NCI-H524 treated with DMSO at 0.1 percent for 48 hours (cell line): Measurements from ENCODE around the gene UTRN.

Experiments used
- DNase-seq: peaks from one replicate; lab custom pipeline; 2025; lab: John Stamatoyannopoulos, UW

UTRN gene

DNA sequence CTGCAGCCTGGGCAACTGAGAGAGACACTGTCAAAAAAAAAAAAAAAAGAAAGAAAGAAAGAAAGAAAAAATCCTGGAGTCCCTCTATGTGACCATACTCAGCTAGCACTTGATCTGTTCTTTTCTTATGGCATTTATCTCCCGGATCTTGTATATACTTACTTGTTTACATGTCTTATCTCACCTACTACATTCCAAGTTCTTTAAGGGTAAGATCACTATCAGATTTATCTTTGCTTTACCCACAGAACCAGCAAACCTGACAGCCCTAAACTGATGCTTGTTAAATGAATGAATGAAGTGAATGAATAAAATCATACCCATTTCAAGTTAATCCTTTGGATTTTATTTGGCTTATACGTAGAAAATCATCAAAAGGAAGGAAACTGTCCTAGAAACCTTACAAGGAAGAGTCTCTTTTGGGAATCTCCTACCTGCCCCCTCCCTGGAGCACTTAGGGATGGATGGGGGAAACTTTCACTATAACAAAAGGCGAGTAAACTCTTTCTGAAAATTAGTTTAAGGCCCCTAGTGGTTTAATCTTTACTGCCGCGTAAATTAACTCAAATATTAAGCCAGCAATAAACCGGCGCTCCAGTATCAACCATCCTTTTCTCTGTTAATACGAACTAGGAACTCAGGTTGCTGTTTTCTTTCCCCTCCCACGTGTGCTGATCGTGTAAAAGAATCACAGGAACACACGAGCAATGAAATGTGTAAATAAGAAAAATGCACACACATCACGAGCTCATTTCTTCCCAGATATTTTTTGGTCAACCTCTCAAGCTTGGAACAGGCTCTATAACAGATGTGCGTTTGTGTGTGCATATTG is 1.3 kb upstream of the UTRN start:
- DNase-seq = no peak

DNA sequence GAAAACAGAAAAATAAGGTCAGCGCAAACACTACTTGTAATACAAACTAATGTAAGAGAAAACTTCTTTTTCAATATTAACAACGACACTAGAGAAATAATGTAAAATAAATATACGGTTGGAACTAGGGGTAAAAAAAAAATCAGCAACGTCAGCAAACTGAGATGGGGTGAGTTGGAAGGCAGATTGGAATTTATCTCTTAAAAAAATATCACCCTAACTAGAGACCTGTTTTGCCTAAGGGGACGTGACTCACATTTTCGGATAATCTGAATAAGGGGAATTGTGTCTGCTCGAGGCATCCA is 705 bp upstream of the UTRN start:
- DNase-seq = no peak

DNA sequence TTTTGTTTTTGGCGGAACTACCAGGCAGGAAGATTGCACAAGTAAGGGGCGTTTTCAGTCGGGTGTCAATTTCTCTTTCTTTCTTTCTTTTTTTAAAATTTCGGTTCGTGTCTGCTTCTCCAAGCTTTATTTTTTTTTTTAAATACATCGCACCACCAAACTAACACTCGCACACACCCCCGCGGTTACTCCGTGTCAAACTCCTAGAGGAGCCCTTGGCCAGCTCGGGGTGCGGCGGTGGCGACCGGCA is 338 bp downstream of the UTRN start:
- no peak for DNase-seq

DNA sequence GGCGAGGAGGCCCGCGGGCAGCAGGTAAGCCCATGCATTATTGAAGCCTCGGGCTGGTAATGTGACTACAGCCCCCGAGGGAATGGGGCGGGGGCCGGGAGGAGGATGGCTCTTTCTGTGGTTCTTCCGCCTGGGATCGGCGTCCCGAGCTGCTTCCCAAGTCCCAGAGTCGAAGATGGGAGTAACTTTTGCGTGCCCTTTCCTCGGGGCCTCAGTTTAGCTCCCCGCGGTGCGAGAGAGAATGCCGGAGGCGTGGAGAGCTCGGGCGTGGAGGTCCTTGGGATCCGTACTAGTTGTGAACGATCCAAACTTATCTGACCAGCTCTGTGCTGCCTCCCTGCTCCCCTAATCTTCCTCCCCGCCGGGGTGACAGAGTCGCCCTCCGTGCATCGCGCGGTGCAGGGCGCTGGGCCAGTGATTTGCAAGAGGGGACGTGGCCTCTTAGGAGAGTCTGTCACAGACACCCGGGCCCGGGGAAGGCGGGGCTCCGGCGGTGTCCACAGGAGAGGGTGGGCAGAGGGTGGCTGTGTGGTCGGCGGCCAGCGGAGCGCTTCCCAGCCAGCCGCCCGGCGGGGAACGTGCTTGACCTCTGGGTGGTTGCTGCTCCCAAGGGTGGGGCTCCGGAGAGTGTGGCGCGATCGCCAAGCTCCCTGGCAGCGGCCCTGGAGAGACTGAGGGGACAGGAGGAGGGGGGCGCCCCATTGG is 815 bp downstream of the UTRN start:
- DNase-seq = no peak

DNA sequence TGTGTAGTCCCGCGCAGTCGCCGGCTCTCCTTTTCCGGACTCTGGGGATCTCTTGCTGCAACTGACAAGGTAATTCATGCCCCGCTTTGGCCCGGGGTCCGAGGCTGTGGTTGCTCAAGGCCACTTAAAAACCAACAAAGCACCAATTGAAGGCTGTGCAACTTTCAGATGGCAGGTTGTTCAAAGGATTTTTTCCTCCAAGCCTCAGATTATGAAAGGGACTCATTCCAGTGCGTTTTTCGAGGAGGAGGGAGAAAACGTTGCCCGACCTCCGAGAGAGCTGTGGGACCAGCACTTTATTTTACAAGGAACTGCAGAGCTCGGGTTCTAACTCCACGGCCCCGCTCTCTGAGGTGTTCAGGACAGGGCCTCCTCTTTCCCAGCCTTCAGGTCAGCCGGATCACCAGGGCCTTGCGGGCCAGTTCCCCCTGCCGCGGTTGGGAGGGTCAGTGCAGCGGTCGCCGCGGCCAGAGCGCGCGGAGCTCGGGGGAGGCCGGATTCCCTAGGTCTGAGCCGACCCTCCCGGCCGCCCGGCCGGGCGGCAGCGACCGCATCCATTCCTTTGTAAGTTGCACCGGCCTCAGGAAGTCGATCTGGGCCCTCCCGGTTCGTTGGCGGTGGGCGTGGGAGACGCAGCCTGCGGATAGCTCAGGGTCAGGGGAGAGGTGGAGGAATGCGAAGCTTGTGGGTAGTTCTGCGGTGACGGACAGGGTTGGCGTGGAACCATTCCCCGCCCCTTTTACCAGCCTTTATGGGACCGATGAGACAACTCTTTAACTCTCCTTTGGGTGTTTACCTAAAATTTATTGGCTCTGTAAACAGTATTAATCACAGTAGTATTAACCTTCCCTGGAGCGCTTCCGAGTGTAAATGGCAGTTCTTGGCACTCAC is 1.6 kb downstream of the UTRN start:
- no peak for DNase-seq

DNA sequence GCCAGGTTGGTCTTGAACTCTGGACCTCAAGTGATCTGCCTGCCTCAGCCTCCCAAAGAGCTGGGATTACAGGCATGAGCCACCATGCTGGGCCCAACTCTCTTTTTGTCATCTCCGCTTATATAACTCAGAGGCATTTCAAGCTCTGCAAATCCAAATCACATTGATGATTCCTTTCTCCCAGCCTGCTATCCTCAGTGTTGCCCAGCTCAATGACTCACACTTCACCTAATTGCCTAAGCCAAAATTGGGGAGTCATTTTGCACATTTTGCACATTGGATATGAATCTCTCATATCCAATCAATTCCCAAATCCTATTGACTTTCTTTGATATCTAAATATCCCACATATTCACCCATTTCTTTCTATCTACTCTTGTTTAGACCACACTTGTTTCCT is 3.9 kb downstream of the UTRN start:
- DNase-seq = no peak

GRCh38 chr6:144292372-144292771 is 7.2 kb downstream of the UTRN start:
- DNase-seq = no peak

DNA sequence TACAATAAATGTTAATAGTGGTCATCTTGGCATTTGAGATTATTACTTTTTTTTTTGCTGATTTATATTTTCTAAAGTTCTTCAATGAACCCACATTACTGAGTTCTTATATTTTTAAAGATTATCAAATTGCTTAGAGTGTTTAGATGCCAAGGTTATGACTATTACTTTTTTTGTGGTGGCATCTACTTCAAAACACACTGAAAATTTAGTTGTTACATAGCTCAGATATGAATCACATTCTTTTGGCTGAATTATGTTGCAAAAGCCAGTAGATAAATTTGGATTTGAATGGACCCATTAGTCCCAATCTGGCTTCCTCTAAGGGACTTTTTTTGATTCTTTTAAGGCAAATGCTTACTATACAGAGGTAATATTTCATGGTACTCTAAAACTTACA is 8.9 kb downstream of the UTRN start:
- DNase-seq = no peak

GRCh38 chr6:144295211-144295610 is 10.1 kb downstream of the UTRN start:
- DNase-seq = no peak

DNA sequence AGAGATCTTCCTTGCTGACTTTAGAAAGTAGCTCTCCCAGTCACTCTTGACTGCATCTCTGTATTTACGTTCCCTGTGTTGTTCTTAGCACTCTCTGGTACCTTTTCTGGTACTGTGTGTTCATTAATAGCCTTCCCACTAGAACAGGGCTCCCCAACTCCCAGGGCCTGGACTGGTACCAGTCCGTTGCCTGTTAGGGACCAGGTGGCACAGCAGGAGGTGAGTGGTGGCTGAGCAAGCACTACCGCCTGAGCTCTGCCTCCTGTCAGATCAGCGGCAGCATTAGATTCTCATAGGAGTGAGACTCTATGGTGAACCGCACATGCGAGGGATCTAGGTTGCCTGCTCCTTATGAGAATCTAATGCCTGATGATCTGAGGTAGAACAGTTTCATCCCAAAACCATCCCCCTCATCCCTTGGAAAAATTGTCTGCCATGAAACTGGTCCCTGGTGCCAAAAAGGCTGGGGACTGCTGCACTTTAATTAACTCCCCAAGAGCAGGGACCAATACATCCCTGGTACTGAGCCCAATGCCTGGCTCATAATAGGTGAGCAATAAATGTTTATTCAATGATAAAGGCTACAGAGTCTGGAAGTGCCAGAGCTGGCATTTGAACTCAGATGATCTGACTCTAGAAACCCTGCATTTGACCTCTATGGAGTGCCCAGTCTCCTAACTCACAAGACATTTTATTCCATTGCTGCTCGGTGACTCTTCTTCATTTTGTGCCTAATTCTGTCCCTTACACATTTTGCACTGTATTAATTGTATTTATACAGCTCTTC is 11.0 kb downstream of the UTRN start:
- no peak for DNase-seq

- no peak for DNase-seq
Measured at GRCh38 chr6:144296973-144297372, 11.8 kb downstream of the UTRN start.

DNA sequence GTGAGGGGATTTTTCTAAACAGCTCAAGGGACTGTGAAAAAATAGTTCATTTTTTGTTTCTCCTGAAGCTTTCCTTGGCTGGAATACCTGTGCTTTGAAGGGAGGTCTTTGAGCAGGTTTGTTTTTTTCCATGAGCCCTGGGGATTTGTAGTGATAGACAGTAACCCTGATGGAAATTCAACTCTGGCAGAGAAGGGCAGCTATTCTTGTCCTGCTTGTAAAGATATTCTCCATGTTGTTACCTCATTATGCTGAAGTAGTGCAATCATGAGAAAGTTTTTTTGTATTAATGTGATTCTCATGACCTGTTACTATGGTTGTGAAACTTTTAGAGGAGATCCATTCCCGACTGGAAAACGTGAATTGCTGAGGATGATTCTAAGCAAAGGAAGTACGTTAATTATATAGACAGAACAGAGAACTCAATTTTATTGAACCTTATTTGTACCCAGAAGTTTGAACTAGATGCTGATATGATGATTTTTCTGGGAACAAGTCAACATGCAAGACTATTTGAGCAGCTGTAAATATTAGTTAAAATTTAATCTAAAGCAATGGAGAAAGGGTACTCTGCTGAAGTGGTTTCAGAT is 12.5 kb downstream of the UTRN start:
- no peak for DNase-seq

GRCh38 chr6:144298194-144298593 is 13.1 kb downstream of the UTRN start:
- DNase-seq = no peak

- no peak for DNase-seq
Measured at GRCh38 chr6:144298916-144299315, 13.8 kb downstream of the UTRN start.

DNA sequence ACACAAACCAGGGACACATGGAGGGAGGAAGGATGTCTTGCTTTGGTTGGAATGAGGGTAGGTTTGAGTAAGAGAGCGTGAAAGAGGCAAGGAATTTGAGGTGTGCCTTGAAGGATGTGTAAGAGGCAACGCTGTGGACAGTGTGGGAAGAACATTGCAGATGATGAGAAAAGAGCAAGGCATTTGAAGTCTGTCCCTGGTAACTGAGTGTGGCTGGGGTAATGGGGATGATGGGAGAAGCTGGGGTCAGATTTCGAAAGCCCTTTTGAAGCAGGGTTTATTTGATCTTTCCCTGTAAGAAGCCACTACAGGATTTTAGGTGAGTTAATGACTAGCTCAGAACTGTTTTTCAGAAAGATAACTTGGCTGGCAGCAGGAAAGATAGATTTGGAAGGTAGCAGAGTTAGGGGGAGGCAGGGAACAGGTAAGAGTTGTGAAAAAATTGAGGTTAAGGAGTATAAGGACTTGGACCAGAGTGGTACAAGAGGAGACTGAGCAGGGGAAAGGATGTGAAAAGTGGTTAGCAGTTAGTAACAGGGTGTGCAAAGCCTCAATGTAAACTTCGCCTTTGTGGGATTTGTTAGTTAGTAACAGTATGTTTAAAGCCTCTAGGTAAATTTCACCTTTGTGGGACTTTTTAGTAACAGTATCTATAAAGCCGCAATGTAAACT is 17.7 kb downstream of the UTRN start:
- DNase-seq = no peak

- no peak for DNase-seq
Measured at GRCh38 chr6:144304223-144304848, 19.2 kb downstream of the UTRN start.

DNA sequence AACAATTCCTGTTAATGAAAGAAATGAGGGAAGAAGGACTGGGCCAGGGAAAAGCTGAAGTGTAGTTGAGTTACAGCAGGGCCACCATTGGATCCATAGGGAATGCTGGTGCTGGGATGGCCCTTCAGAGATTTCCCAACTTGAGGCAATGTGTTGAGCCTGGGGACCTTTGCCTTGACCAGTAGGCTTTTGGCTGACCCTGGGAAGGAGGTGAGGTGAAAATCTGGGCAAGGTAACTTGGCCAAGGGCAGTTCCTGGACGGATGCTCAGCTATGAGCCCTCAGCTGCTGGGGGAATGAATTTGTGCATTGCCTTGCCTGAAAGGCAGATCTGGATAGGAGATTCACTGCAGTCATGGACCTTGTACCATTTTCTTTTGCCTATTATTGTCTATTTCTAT is 20.4 kb downstream of the UTRN start:
- DNase-seq = no peak

- DNase-seq = no peak
Measured at GRCh38 chr6:144305985-144306384, 20.9 kb downstream of the UTRN start.

GRCh38 chr6:144307880-144308279 is 22.7 kb downstream of the UTRN start:
- DNase-seq = no peak

GRCh38 chr6:144310765-144311164 is 25.6 kb downstream of the UTRN start:
- no peak for DNase-seq

DNA sequence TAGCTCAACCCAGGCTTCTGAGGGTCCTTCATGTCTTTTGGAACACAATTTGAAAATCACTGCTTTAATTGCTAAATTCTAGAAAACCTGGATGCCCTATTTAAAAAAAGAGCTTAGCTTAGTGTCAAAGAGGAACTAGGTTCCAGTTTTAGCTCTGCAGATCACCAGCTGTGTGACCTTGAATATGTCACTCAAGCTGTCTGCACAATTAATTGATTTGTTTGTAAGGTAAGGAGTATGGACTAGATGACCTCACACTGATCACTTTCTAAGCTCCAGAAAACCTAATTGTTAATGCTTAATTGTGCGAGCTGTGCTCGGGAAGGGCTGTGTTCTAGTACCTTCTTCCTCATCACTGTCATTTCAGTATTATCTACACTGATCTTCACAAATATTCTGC is 26.2 kb downstream of the UTRN start:
- DNase-seq = no peak
